GM23338 (cell line): ENCODE data around the gene IRF8.

Source experiments
- CTCF ChIP-seq, 2 experiments: fragments of 200-600 bp in 1 of 2; sonication (generic) in 1 of 2; conservative IDR thresholded peaks; 2 replicates each; pipeline versions ENCODE4 v1.5.1 to v1.6.1; 2016 to 2017; ENCODE audit warnings: antibody characterized with exemption in 2 of 2, low read depth in 2 of 2, mild to moderate bottlenecking in 2 of 2, moderate library complexity in 1 of 2
- EZH2phosphoT487 ChIP-seq: fragments of 200-600 bp; sonication (generic); IDR thresholded peaks from one replicate; pipeline ENCODE4 v1.8.1; 2018; ENCODE audit warnings: antibody characterized with exemption; ENCODE audit not compliant: unreplicated experiment
- ZNF331 ChIP-seq: fragments of 250-450 bp; sonication (Bioruptor Pico); IDR thresholded peaks from 2 replicates; pipeline ENCODE4 v1.5.0; 2020; ENCODE audit warnings: low read depth, mild to moderate bottlenecking, moderate library complexity

- TF ChIP-seq CTCF (conservative IDR thresholded peaks at IDR 0.05; ENCODE audit: low read depth in 2 of 2) (no peak), EZH2phosphoT487 (no peak), ZNF331 (CRISPR knock-in tag) (no peak)
Observed at GRCh38 chr16:85898521-85899442, at the start of gene IRF8.
